Measurements from ENCODE around the gene PLOD1. TPM values are rescaled to one million over a fixed set of nuclear protein-coding genes. Genes with fewer than 3 reads are reported as not detected.
A peak's percentile ranks its signal among the peaks of the same experiment; 100 is the strongest.

The PLOD1 gene
- total RNA-seq, 6 experiments from 2014 or later, result 294 to 438 (median 315) TPM

DNA sequence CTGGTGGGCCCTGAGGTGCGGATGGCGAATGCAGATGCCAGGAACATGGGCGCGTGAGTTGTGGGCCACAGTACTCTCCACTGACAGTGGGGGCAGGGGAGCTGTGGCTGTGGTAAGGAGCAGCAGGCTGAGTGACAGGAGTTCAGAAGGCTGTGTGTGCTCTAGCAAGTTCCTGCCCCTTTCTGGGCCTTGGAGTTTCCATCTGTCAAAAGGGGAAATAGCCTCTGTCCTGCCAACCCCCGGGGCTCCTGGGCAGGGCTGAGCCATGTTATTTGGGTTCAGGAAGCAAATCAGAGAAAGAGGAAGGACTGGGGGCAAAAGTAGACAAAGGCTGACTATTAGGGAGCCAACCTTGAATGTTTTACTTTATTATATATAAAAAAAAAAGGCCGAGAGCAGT is 26.2 kb downstream of the PLOD1 start:
- H3K4me3 Mint-ChIP-seq, result no peak overlapping the region
- no peak overlapping the region for H3K27ac Mint-ChIP-seq
- no peaks in the 10 kb centered on the region; the same call in 1 of the 2 replicates for H3K27me3 Mint-ChIP-seq (ENCODE audit: insufficient read depth)
- DNase-seq, result no peak
- no peaks in the 10 kb centered on the region for H3K9me3 Mint-ChIP-seq
- no peaks in the 10 kb centered on the region for H3K4me1 Mint-ChIP-seq (ENCODE audit: low read depth)
- H3K36me3 Mint-ChIP-seq (ENCODE audit: low read depth), result peaks cover 5% of the 10 kb centered on the region
- TF ChIP-seq, protein P1, sequence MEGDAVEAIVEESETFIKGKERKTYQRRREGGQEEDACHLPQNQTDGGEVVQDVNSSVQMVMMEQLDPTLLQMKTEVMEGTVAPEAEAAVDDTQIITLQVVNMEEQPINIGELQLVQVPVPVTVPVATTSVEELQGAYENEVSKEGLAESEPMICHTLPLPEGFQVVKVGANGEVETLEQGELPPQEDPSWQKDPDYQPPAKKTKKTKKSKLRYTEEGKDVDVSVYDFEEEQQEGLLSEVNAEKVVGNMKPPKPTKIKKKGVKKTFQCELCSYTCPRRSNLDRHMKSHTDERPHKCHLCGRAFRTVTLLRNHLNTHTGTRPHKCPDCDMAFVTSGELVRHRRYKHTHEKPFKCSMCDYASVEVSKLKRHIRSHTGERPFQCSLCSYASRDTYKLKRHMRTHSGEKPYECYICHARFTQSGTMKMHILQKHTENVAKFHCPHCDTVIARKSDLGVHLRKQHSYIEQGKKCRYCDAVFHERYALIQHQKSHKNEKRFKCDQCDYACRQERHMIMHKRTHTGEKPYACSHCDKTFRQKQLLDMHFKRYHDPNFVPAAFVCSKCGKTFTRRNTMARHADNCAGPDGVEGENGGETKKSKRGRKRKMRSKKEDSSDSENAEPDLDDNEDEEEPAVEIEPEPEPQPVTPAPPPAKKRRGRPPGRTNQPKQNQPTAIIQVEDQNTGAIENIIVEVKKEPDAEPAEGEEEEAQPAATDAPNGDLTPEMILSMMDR (IDR thresholded peaks at IDR 0.05), result no peak

DNA sequence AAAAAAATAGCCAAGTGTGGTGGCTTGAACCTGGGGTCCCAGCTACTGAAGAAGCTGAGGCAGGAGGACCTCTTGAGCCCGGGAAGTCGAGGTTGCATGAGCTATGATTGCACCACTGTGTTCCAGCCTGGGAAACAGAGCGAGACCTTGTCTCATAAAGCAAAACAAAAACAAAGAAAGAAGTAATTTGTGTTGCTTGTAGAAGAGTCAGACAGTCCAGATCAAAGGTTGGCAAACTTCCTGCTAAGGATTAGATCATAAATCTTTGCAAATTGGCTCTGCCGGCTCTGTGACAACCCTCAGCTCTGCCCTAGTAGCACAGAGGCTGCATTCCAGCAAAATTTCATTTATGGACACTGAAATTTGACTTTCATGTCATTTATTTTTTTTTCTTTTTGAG is 26.7 kb downstream of the PLOD1 start:
- Mint-ChIP-seq H3K36me3 (ENCODE audit: low read depth) (peaks cover 5% of the 10 kb centered on the region), H3K27me3 (ENCODE audit: insufficient read depth) (no peaks in the 10 kb centered on the region; the same call in 1 of the 2 replicates), H3K4me3 (no peak overlapping the region), H3K9me3 (no peaks in the 10 kb centered on the region), H3K27ac (no peak overlapping the region), H3K4me1 (ENCODE audit: low read depth) (no peaks in the 10 kb centered on the region)
- no peak for DNase-seq
- TF ChIP-seq, protein P1 (IDR thresholded peaks at IDR 0.05), result no peak

DNA sequence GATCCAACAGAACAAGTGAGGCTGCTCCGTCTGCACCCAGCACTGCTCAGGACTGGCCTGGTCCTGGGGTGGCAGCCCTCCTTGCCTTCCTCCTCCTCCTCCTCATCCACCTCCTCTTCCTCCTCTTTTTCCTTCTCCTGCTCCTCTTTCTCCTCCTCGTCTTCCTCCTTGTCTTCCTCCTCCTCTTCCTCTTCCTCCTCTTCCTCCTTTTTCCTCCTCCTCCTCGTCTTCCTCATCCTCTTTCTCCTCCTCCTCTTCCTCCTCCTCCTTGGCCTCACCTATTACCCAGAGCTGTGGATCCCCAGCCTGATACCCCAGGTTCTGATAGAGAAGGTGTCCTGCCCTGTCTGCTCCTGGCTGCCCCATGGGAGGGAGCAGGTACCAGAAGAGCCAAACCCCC is 29.1 kb downstream of the PLOD1 start:
- Mint-ChIP-seq H3K27ac (no peak overlapping the region), H3K36me3 (ENCODE audit: low read depth) (peaks cover 8% of the 10 kb centered on the region), H3K4me1 (ENCODE audit: low read depth) (no peaks in the 10 kb centered on the region), H3K4me3 (no peak overlapping the region), H3K27me3 (ENCODE audit: insufficient read depth) (no peaks in the 10 kb centered on the region), H3K9me3 (no peaks in the 10 kb centered on the region)
- TF ChIP-seq, protein P1 (IDR thresholded peaks at IDR 0.05), result no peak
- no peak for DNase-seq

DNA sequence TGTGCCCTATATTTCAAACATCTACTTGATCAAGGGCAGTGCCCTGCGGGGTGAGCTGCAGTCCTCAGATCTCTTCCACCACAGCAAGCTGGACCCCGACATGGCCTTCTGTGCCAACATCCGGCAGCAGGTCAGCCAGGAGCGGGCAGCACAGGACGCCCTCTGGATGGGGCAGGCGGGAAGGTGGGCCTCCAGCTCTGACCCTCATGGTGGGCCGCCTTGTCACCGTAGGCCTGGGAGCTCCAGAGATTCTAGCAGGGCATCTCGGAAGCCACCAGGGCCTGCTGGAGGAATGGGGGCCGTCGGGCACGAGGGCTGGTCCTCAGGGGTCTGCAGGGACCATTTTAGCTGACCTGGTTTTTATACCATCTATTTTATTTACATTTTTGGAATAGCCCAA is 30.1 kb downstream of the PLOD1 start:
- Mint-ChIP-seq H3K27me3 (ENCODE audit: insufficient read depth) (no peaks in the 10 kb centered on the region), H3K9me3 (no peaks in the 10 kb centered on the region), H3K36me3 (ENCODE audit: low read depth) (peaks cover 8% of the 10 kb centered on the region), H3K4me3 (no peak overlapping the region), H3K27ac (no peak overlapping the region), H3K4me1 (ENCODE audit: low read depth) (no peaks in the 10 kb centered on the region)
- no peak for DNase-seq
- TF ChIP-seq, protein P1 (IDR thresholded peaks at IDR 0.05), result no peak

DNA sequence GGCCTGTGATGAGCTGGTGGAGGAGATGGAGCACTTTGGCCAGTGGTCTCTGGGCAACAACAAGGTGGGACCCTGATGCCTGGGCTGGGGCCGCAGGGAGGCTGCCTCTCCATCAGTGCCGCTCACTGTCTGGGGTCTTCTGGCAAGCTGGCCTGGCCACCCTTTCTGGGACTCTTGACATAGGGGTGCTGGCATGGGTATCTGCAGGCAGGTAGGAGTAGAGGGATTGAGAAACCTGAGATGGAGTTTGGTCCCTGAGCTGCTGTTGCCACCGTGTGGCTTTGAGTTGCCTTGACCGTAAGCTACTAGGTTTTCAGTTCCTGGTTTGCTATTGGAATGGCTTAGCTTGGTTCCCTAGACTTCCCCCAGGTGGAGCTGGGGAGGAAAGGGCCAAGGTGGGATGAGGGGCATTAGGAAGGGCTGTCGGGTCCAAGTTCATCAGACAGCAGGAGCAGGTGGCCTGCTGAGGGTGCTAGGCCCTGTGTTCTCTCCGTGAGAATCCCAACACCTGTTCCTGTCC is 32.6 kb downstream of the PLOD1 start:
- TF ChIP-seq, protein P1 (IDR thresholded peaks at IDR 0.05), result peak; percentile 37; the same call in 1 of the 2 replicates
- Mint-ChIP-seq H3K36me3 (ENCODE audit: low read depth) (peaks cover 8% of the 10 kb centered on the region), H3K27me3 (ENCODE audit: insufficient read depth) (no peaks in the 10 kb centered on the region), H3K4me3 (no peak overlapping the region), H3K9me3 (no peaks in the 10 kb centered on the region), H3K4me1 (ENCODE audit: low read depth) (no peaks in the 10 kb centered on the region), H3K27ac (no peak overlapping the region)
- DNase-seq, result no peak
